ENCODE measurements around the gene BACH2. TPM values are rescaled to one million over a fixed set of nuclear protein-coding genes. Genes with fewer than 3 reads are reported as not detected.

Gene BACH2
- total RNA-seq, 1 donor from 2014 or later = 5.0 TPM

- no peak for TF ChIP-seq CTCF (IDR thresholded peaks at IDR 0.05; ENCODE audit: insufficient read depth, low read length, poor library complexity, severe bottlenecking)
- Histone ChIP-seq H3K4me3 (ENCODE audit: low read depth, low read length) (no peak overlapping the region), H3K36me3 (ENCODE audit: control insufficient read depth, insufficient read depth, low read length) (no peaks in the 10 kb centered on the region), H3K27me3 (ENCODE audit: control insufficient read depth, insufficient read depth, low read length) (no peaks in the 10 kb centered on the region)
- DNase-seq (ENCODE audit: low read depth) = no peak
Measured at GRCh38 chr6:90146024-90146423, 150.6 kb downstream of the BACH2 start.

GRCh38 chr6:90144928-90145555, 151.6 kb downstream of the BACH2 start:
- TF ChIP-seq CTCF (IDR thresholded peaks at IDR 0.05; ENCODE audit: insufficient read depth, low read length, poor library complexity, severe bottlenecking) = no peak
- Histone ChIP-seq H3K4me3 (ENCODE audit: low read depth, low read length) (no peak overlapping the region), H3K27me3 (ENCODE audit: control insufficient read depth, insufficient read depth, low read length) (no peaks in the 10 kb centered on the region), H3K36me3 (ENCODE audit: control insufficient read depth, insufficient read depth, low read length) (no peaks in the 10 kb centered on the region)
- DNase-seq (ENCODE audit: low read depth) = no peak

GRCh38 chr6:90144396-90144795, 152.2 kb downstream of the BACH2 start:
- TF ChIP-seq CTCF (IDR thresholded peaks at IDR 0.05; ENCODE audit: insufficient read depth, low read length, poor library complexity, severe bottlenecking) = no peak
- Histone ChIP-seq H3K27me3 (ENCODE audit: control insufficient read depth, insufficient read depth, low read length) (no peaks in the 10 kb centered on the region), H3K36me3 (ENCODE audit: control insufficient read depth, insufficient read depth, low read length) (no peaks in the 10 kb centered on the region), H3K4me3 (ENCODE audit: low read depth, low read length) (no peak overlapping the region)
- no peak for DNase-seq (ENCODE audit: low read depth)

GRCh38 chr6:90140683-90141082, 156.0 kb downstream of the BACH2 start:
- no peaks in the 10 kb centered on the region for H3K36me3 ChIP-seq (ENCODE audit: control insufficient read depth, insufficient read depth, low read length)
- no peak for TF ChIP-seq CTCF (IDR thresholded peaks at IDR 0.05; ENCODE audit: insufficient read depth, low read length, poor library complexity, severe bottlenecking)
- no peak overlapping the region for H3K4me3 ChIP-seq (ENCODE audit: low read depth, low read length)
- no peaks in the 10 kb centered on the region for H3K27me3 ChIP-seq (ENCODE audit: control insufficient read depth, insufficient read depth, low read length)
- no peak for DNase-seq (ENCODE audit: low read depth)

GRCh38 chr6:90139272-90139817, 157.3 kb downstream of the BACH2 start:
- no peak for TF ChIP-seq CTCF (IDR thresholded peaks at IDR 0.05; ENCODE audit: insufficient read depth, low read length, poor library complexity, severe bottlenecking)
- Histone ChIP-seq H3K27me3 (ENCODE audit: control insufficient read depth, insufficient read depth, low read length) (no peaks in the 10 kb centered on the region), H3K36me3 (ENCODE audit: control insufficient read depth, insufficient read depth, low read length) (no peaks in the 10 kb centered on the region), H3K4me3 (ENCODE audit: low read depth, low read length) (no peak overlapping the region)
- no peak for DNase-seq (ENCODE audit: low read depth)

Measured in kidney epithelial cell (primary cell).